KMS-11 (cell line): ENCODE results near the gene GRIN2C.

Experiments
- H2AFZ ChIP-seq: fragments of 200-600 bp; sonication (generic); 2 replicates; pipeline ENCODE4 v1.6.1; 2016; ENCODE audit warnings: antibody characterized with exemption, mixed run types, low read depth
- H3K27ac ChIP-seq: fragments of 200-600 bp; sonication (generic); 2 replicates; pipeline ENCODE4 v1.6.1; 2016; ENCODE audit warnings: mild to moderate bottlenecking, mixed run types
- H3K27me3 ChIP-seq: fragments of 200-600 bp; sonication (generic); 2 replicates; pipeline ENCODE4 v1.6.1; 2017; ENCODE audit warnings: mild to moderate bottlenecking, low read depth, mixed run types, moderate library complexity; ENCODE audit not compliant: insufficient read depth
- H3K36me3 ChIP-seq: fragments of 200-600 bp; sonication (generic); 2 replicates; pipeline ENCODE4 v1.6.1; 2017; ENCODE audit warnings: mild to moderate bottlenecking, mixed run types; ENCODE audit not compliant: insufficient read depth
- H3K4me1 ChIP-seq: fragments of 200-600 bp; sonication (generic); 2 replicates; pipeline ENCODE4 v1.6.1; 2016; ENCODE audit warnings: mild to moderate bottlenecking, low read depth, mixed run types; ENCODE audit not compliant: poor library complexity, severe bottlenecking
- H3K4me2 ChIP-seq: fragments of 200-600 bp; sonication (generic); 2 replicates; pipeline ENCODE4 v1.7.0; 2016; ENCODE audit warnings: mild to moderate bottlenecking, mixed run types
- H3K4me3 ChIP-seq: fragments of 200-600 bp; sonication (generic); IDR thresholded peaks from 2 replicates; pipeline ENCODE4 v1.6.1; 2017; ENCODE audit warnings: low read depth, low read length, mixed read lengths; ENCODE audit not compliant: insufficient read depth
- H3K79me2 ChIP-seq: fragments of 200-600 bp; sonication (generic); 2 replicates; pipeline ENCODE4 v1.6.1; 2016; ENCODE audit warnings: low read depth, mixed run types; ENCODE audit not compliant: insufficient read depth
- H3K9ac ChIP-seq: fragments of 200-600 bp; sonication (generic); 2 replicates; pipeline ENCODE4 v1.6.1; 2016; ENCODE audit warnings: mild to moderate bottlenecking, mixed run types
- H4K20me1 ChIP-seq: fragments of 200-600 bp; sonication (generic); 2 replicates; pipeline ENCODE4 v1.6.1; 2016; ENCODE audit warnings: mild to moderate bottlenecking, mixed run types; ENCODE audit not compliant: insufficient read depth
- CTCF ChIP-seq: fragments of 200-600 bp; sonication (generic); conservative IDR thresholded peaks from 2 replicates; pipeline ENCODE4 v1.6.1; 2017; ENCODE audit warnings: low read depth, mild to moderate bottlenecking, antibody characterized with exemption, low read length, moderate library complexity, mixed read lengths

Gene GRIN2C

GRCh38 chr17:74856112-74856511 lies 3.6 kb downstream of the GRIN2C start:
- H2AFZ ChIP-seq: no peak overlapping the region
- no peaks in the 10 kb centered on the region for H3K36me3 ChIP-seq
- H3K27me3 ChIP-seq: peaks cover 77% of the 10 kb centered on the region
- H4K20me1 ChIP-seq: no peaks in the 10 kb centered on the region
- no peak overlapping the region for H3K4me3 ChIP-seq
- H3K4me2 ChIP-seq: no peak overlapping the region
- H3K27ac ChIP-seq: no peak overlapping the region
- peaks cover 5% of the 10 kb centered on the region for H3K4me1 ChIP-seq
- H3K9ac ChIP-seq: no peak overlapping the region
- no peaks in the 10 kb centered on the region for H3K79me2 ChIP-seq
- TF ChIP-seq CTCF: no peak

GRCh38 chr17:74855323-74855722 lies 4.4 kb downstream of the GRIN2C start:
- no peak overlapping the region for H2AFZ ChIP-seq
- TF ChIP-seq CTCF: no peak
- no peaks in the 10 kb centered on the region for H3K79me2 ChIP-seq
- peaks cover 2% of the 10 kb centered on the region for H3K4me1 ChIP-seq
- no peak overlapping the region for H3K4me3 ChIP-seq
- no peak overlapping the region for H3K4me2 ChIP-seq
- H3K27me3 ChIP-seq: peaks cover 76% of the 10 kb centered on the region
- H4K20me1 ChIP-seq: no peaks in the 10 kb centered on the region
- no peaks in the 10 kb centered on the region for H3K36me3 ChIP-seq
- no peak overlapping the region for H3K27ac ChIP-seq
- no peak overlapping the region for H3K9ac ChIP-seq

GRCh38 chr17:74854792-74855191 lies 4.9 kb downstream of the GRIN2C start:
- Histone ChIP-seq H3K79me2 (no peaks in the 10 kb centered on the region), H3K36me3 (no peaks in the 10 kb centered on the region), H3K4me3 (no peak overlapping the region), H2AFZ (no peak overlapping the region), H4K20me1 (no peaks in the 10 kb centered on the region), H3K4me1 (no peaks in the 10 kb centered on the region), H3K4me2 (no peak overlapping the region), H3K27ac (no peak overlapping the region), H3K9ac (no peak overlapping the region), H3K27me3 (peaks cover 71% of the 10 kb centered on the region)
- TF ChIP-seq CTCF: no peak

- no peak overlapping the region for H2AFZ ChIP-seq
- no peak overlapping the region for H3K4me3 ChIP-seq
- no peaks in the 10 kb centered on the region for H3K79me2 ChIP-seq
- H3K36me3 ChIP-seq: no peaks in the 10 kb centered on the region
- no peak overlapping the region for H3K9ac ChIP-seq
- no peaks in the 10 kb centered on the region for H4K20me1 ChIP-seq
- no peak for TF ChIP-seq CTCF
- H3K4me2 ChIP-seq: no peak overlapping the region
- no peak overlapping the region for H3K27ac ChIP-seq
- no peaks in the 10 kb centered on the region for H3K4me1 ChIP-seq
- H3K27me3 ChIP-seq: peaks cover 61% of the 10 kb centered on the region
Observed at GRCh38 chr17:74853669-74854068, 6.0 kb downstream of the GRIN2C start.

- Histone ChIP-seq H3K27ac (no peak overlapping the region), H3K9ac (no peak overlapping the region), H3K36me3 (no peaks in the 10 kb centered on the region), H3K4me3 (no peak overlapping the region), H3K27me3 (peaks cover 58% of the 10 kb centered on the region), H3K79me2 (no peaks in the 10 kb centered on the region), H4K20me1 (no peaks in the 10 kb centered on the region), H3K4me1 (no peaks in the 10 kb centered on the region), H3K4me2 (no peak overlapping the region), H2AFZ (no peak overlapping the region)
- TF ChIP-seq CTCF: no peak
Observed at GRCh38 chr17:74853048-74853397, 6.7 kb downstream of the GRIN2C start.
